ENCODE data around the gene ACTL10.
"Not testable (repeated sequence)": the region's sequence is repeated elsewhere in the genome, so short reads cannot be mapped to it uniquely, and the experiment has no call there.

Gene ACTL10

DNA sequence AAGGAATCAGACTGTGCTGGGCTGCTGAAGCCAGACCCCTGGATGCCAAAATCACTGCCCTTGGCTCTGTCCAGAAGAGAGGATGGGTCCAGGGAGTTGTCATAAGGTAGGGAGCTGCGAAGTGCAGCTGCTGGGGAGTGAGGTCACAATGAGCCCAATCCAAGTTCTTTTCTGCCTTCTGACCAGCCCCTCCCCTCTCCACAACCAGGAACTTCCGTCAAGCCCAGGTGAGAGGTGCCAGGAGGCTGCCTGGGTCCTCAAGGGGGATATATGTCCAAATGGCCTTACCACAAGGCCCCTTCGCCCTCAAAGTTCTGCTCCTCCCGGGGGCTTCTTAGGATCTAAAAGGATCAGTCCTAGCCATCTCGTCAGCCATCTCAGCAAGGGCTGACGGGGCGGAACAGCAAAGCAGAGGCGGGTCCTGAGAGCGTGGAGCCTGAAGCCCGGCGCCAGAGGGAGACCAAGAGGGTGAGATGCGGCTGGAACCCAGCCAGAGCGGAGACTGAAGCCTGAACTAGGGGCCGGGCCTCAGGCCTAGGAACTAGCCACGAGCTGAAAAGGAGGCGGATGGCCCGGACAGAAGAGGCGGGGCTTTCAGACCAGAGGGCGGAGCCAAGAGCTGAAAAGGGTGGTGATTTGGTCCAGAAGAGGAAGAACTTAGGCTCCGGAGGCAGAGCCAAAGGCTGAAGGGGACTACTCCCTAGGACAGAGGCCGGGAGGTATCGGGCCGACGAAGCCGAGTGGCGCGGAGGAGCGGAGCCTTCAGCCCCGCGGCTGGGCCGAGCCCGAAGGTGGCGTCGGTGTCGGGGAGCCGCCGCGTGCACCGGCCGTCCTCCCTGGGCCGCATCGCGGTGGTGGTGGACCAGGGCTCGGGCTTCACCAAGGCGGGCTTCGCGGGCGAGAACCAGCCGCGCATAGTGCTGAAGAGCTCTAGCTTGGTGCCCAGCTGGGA is at the start of gene ACTL10:
TSS of gene ACTL10 (plus strand) at position 651 of the 952 bp plus-strand sequence. CDS start 555 bp downstream, outside the sequence.
- DNase-seq (ENCODE audit: low spot score), result peak; percentile 98

DNA sequence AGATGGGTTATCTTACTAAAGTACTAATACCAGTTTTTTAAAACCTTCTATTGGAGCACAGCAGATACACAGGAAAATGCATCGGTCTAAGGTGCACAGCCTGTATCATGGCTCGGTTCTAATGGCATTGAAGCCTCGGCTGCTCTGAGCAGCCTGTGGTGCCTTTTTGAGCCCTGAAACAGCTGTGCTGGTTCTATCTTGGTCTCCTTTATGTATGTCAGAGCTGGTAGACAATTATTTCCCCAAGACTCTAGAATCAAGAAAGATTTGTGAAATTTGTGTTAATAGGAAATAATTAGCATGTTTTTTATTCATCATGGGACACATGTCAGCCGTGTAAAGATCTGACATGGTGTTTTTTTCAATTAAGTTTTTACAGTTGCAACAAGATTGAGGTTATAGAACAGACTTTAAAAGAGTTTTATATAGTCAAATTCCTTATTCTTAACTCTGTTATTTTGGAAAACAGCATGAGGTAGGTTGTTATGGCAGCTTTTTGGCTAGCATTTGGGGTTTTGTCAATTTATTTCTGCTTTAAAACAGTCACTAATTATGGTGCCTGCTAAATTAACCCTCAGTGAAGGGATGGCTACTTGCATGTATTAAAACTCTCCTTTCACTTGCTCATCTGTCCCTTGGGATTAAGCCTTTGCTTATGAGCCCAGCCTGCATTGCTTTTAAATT is 44.9 kb upstream of the ACTL10 start:
- DNase-seq (ENCODE audit: low spot score), result no peak

DNA sequence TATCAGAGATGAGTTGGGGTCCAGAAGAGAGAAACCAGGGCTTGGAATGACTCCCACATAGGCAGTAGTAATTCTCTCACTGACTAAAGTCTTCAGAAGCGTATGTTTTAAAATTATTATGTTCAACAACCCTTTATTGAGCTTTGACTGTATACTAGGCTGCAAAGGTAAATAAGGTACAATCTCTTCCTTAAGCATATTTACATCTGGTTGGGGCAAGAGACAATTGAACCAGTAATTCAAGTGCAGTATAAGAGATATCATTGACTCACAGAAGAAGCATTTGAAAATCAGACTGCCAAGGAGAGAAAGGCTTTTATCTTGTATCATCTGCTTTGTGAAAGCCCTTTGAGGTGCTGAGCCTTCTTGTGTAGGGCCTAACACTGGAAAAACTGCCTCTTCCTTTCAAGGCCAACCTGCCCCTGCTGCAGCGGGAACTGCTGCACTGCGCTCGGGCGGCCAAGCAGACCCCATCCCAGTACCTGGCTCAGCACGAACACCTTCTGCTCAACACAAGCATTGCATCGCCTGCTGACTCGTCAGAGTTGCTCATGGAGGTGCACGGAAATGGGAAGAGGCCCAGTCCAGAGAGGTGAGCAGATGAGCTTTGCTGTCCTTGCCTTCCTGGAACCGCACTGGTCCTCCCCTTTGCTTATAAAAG is 43.9 kb upstream of the ACTL10 start:
- DNase-seq (ENCODE audit: low spot score), result no peak

DNA sequence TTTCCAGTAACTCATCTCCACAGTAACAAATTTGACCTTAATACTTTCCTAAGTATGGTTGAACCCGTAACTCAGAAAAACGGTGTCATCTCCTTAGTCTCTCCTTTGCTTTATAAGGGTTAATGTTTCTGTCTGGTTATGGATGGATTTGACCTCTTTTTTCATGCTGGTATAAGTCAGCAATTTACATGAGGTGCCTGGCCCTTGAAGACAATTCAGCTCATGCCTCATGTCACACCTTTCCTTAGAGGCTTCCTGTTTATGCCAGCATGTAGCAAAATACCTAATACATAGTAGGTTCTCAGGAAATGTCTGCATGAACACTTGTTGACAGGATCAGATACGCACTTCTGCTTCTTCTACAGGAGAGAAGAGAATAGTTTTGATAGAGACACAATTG is 42.3 kb upstream of the ACTL10 start:
- DNase-seq (ENCODE audit: low spot score), result no peak

DNA sequence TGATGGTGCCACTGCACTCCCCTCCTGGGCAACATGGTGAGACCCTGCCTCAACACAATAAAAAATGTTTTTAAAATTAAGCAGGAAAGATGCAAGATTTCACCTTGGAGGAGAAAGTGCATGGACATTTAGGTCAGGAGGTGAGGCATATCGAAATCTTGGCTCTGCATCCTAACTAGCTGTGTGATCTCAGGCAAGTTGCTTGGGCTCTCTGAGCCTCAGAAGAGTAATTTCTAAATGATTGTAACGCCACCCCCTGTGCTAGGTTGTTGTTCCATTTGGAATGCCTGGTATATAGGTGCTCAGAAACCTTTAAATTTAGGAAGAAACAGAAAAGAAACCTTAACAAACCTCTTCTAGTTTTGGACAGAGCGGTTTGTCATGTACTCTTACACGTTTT is 40.6 kb upstream of the ACTL10 start:
- no peak for DNase-seq (ENCODE audit: low spot score)

DNA sequence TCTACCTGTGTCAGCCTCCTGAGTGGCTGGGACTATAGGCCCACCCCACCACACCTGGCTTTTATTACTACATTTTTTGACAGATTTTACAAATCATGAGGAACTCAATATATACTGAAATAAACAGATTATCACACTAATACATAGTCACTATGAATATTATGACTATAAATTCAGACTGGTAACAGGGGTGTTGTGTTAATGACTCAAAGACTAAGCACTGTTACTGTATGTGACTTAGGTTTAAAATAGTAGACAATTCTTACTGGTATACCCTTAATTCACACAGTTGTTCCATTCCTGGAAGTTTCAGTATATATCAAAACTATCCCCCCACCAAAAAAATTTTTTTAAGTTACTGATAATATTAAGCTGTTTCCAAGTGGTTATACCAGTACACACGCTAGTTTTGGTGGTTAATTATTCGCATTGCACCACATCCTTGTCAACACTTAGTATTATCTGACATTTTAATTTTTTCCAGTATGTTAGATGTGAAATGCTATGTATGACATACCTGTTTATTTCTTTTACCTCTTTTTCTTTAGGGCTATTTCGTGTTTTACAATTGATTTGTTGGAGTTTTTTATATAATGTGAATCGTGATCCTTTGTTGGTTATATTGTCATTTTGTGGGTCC is 39.0 kb upstream of the ACTL10 start:
- no peak for DNase-seq (ENCODE audit: low spot score)

DNA sequence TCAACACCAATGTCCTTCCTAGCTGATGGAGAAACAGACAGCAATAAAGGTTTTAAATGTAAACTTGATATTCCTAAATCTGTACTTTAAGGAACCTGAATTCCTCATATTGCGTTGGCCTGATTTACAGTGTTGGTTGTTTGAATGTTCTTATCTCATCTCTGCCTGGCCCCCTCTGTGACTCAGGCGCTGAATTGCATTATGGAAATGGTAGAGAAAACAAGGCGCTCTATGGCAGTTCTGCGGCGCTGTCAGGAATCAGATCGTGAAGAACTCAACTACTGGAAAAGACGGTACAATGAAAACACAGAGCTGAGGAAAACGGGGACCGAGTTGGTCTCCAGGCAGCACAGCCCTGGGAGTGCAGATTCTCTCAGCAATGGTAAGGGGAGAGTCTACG is 37.2 kb upstream of the ACTL10 start:
- DNase-seq (ENCODE audit: low spot score), result no peak

DNA sequence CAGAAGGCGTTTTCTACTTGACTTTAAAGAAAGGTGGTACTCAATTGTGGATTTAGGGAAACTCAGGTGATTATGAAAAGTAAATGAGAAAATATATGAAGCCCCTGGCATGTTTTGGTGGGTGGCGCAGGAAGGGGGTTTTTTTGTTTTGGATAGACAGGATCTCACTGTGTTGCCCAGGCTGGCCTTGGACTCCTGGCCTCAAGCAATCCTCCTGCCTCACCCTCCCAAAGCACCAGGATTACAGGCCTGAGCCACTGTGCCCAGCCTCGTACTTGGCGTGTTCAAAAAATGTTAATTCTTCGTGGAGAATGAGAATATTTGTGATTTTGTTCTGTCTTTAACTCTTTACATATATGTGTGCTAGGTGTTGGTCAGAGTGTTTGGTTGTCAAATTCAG is 36.8 kb upstream of the ACTL10 start:
- DNase-seq (ENCODE audit: low spot score), result no peak

DNA sequence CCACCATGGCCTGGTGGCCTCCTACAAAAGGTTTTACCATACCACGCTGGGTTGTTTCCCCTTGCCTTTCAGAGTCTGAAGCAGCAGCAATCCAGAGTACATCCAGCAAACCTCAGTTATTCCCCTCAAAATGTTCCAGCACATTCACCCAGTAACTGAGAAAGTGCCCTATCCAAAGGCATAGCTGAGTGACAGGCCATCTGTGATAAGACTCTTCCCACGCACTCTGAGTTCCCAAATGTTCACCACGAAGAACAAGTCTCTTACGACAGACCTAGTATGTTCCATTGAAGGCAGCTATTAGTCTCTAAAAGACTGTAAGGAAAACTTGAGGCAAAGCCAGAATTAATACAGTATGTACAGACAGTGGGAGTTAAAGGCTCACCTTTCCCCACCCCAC is 36.2 kb upstream of the ACTL10 start:
- no peak for DNase-seq (ENCODE audit: low spot score)

DNA sequence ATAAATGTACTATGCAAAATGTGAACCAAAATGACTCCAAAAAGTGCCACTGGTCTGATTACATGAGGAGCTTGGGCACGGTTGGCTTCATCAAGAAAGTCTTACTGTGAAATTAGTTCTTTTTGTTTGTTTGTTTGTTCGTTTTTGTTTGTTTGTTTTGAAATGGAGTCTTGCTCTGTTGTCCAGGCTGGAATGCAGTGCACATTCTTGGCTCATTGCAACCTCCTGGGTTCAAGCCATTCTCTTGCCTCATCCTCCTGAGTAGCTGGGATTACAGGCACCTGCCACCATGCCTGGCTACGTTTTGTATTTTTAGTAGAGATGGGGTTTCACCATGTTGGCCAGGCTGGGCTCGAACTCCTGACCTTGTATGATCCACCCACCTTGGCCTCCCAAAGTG is 34.8 kb upstream of the ACTL10 start:
- DNase-seq (ENCODE audit: low spot score), result not testable (repeated sequence)

DNA sequence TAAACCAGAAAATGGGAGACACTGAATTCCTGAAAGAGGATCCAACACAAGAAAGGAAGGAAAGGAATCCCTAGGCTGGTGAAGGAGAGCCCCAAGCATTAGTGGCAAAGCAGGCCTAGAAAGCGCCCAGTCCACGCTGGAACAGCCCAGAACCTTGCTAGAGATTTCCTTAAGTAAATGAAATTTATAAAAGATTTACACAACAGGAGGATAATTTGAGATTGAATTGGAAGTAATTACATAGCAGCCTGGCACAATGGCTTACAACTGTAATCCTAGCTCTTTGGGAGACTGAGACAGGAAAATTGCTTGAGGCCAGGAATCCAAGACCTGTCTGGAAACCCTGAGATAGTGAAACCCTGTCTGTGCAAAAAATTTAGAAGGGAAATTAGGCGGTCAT is 31.4 kb upstream of the ACTL10 start:
- DNase-seq (ENCODE audit: low spot score), result no peak

DNA sequence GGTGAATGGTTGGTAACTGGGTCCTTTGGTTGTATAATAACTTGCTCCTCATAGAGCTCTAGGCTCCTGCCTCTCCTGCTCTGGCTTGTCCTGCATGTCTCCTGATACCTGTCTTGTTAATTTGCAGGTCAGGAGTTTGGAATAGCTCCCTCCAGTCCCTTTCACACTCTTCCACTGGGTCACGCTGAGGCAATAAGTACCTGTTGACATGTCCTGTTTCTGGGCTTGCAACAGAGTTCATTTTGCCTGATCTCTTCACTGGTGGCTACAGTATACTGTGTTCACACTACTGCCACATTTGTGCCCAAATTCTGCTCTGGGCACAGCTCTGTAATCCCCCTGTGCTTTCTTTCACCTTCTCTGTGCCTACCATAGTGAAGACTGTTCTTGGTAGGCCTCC is 30.0 kb upstream of the ACTL10 start:
- DNase-seq (ENCODE audit: low spot score), result no peak

DNA sequence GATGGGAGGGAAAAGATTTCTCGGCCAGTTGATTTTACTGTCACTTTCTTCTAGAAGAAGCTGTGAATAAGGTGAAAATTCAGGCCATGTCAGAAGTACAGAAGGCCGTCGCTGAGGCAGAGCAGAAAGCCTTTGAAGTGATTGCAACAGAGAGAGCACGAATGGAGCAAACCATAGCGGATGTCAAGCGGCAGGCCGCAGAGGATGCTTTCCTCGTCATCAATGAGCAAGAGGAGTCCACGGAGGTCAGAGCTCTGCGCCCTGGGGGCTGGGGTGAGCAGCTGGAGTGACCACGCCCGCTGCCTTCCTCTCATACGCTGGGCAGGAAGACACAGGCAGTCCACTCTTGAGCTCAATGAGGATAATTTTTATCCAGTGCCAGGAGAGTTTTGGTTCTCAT is 26.5 kb upstream of the ACTL10 start:
- no peak for DNase-seq (ENCODE audit: low spot score)

DNA sequence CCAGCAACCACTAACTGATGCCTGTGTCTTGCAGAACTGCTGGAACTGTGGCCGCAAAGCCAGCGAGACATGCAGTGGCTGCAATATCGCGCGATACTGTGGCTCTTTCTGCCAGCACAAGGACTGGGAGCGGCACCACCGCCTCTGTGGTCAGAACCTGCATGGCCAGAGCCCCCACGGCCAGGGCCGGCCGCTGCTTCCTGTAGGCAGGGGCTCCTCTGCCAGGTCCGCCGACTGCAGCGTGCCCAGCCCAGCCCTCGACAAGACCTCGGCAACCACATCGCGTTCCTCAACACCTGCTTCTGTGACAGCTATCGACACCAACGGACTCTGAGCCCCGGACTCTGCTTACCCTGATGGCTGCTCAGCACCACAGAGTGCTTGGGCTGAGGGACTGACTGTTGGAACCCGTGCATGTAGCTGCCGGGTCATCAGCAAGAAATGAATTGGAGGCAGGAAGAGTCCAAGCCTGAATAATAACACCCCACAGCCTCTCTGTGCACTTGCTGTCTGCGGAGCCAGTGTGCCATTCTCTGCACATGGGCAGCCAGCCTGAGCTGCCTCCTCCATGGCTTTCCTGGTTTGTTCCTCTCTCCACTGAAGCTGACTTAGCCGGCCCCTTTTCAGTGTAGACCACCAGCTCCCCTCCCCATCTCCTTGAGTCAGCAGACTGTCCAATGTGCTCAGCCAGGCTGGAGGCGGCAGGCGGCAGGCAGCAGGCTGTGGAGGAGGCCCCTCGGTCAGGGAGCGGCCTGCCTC is 22.3 kb upstream of the ACTL10 start:
- no peak for DNase-seq (ENCODE audit: low spot score)

DNA sequence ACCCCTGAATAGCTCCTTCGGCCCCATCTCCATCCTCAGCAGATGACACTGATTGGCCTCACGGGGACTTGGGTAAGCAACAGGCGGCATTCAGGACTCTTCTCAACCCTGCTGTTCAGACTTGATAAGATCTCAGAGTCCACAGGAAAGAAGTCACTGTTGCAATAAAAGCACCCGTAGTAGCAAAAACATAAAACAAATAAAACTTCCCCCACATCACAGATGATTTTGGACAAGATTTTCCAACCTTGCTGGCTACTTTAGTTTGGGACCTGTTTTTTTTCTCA is 21.7 kb upstream of the ACTL10 start:
- DNase-seq (ENCODE audit: low spot score), result no peak

DNA sequence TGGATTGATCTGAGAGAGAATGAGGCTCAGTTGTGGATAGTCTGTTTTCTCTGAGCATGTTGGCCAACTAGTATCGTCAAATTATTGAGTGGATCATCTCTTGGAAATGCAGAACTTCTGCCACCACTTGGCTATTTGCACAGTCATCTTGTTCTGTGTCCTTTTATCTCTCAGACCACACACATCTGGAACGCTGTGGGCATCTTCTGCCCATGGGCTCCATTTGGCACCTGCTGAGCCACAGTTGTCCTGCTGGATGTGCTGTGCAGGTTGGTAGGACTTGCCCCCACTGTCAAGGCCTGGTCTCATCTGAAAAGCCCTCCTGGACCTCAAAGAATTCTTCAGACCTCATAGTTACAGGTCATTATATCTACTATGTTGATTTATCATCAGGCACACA is 21.3 kb upstream of the ACTL10 start:
- no peak for DNase-seq (ENCODE audit: low spot score)

DNA sequence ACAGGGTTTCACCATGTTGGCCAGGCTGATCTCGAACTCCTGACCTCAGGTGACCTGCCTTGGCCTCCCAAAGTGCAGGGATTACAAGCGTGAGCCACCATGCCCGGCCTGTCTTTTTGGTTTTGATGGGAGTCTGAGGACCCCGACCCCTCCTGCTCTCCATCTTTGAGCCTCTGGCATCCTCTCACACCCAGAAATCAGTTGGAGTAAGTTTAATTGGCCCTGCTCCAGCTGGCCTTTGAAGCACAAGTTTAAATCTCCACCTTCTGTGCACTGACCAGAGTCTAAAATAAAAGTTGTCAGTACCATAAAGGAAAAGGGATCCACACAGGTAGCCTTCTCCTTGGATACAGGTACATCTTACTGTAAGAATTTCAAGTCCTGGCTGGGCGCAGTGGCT is 20.6 kb upstream of the ACTL10 start:
- DNase-seq (ENCODE audit: low spot score), result no peak

DNA sequence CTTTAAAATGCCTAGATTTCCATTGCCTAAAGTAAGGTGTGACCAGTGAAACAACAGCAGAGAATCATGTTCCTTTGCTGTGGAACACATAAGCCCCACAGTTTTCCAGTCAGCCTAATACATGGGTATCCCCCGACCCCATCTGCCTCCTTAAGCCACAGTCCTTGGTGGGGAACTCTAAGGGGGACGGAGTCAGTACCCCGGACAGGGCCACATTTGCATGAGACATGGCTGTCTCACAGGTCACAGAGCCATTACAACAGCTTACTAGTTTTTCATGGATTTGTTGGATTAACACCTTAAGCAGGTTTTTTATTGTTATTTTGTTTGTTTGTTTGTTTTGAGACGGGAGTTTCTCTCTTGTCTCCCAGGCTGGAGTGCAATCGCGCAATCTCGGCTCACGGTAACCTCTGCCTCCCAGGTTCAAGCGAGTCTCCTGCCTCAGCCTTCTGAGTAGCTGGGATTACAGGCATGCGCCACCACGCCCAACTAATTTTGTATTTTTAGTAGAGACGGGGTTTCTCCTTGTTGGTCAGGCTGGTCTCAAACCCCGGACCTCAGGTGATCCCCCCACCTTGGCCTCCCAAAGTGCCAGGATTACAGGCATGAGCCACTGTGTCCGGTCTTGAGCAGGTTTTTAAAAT is 19.7 kb upstream of the ACTL10 start:
- DNase-seq (ENCODE audit: low spot score), result not testable (repeated sequence)

DNA sequence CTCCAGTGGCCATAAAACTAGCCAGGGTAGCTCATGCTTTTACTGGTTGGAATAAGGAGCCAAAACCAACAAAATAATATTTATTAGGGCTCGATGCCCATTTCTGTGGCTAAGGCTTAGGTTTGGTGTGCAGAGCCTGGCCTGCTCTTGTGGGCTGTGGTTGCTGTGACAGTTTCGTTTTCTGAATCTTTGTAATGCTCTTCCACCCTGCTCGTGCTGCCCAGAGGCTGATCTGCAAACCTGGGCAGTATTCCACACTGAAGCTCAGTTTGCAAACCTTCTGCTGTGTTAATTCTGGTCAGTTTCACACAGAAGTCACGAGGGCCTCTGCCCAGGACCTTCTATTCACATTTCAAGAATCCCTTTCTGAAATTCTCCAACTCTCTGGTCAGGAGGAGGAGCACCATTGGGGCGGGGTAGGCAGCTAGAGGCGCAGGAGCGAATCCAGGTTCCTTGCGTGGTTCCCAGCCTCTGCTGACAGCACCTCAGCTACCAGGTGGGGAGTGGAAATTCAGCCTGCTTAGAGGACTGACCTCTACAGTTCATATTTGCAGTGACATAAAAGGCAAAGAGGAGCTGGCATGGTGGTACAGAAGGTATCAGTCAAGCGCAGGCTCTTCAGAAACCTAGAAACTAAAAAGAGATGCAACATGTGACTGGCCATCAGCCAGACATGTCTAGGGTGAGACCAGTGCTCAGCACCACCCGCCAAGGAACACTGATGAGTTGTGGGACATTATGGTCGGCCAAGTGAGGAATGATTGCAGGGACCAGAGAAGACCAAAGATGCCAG is 18.9 kb upstream of the ACTL10 start:
- DNase-seq (ENCODE audit: low spot score), result no peak

DNA sequence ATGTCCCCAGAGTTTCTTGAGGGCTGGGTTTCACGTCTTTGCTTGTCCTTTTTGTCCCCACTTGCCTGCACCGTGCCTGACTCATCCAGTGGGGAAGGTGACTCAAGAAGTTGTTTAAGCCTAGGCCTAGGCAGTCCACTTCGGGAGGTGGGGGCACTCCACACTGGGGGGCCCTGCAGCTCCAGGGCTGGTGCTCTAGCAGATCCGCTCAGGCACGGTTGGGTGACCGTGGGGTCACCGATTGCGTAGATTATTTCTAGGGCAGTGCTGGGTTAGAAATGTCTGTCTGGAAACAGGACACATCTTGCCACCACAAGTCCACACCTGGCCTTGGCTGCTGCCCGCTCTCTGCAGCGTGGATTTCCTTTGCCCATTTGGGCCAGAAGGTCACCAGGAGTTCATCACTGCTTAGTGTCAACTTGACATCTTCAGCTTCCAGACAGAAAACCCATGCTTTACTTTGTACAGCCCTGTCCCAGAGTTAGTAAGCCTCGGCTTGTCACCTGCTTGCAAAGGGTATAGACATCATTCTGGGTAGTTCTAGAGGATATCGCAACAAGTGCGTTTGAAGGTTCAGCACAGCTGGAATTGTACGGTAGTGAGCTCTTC is 18.2 kb upstream of the ACTL10 start:
- no peak for DNase-seq (ENCODE audit: low spot score)

Data from pons (tissue), 1 donor.